Neuronal stem cell (in vitro differentiated cells): Measurements from ENCODE around the gene SORBS1.

Source experiments
- DNase-seq: peaks from one replicate; pipeline ENCODE4 v3.0.0-alpha.2; 2013; ENCODE audit warnings: low spot score
- H2AFZ ChIP-seq: one replicate; pipeline ENCODE4 v1.6.1; 2013; ENCODE audit warnings: mild to moderate bottlenecking, low read length, inconsistent platforms
- H2AK5ac ChIP-seq: 2 replicates; pipeline ENCODE4 v1.6.1; 2013; ENCODE audit warnings: low read depth, mild to moderate bottlenecking, inconsistent platforms, low read length, moderate library complexity, mixed read lengths
- H2BK120ac ChIP-seq: 2 replicates; pipeline ENCODE4 v1.6.1; 2013; ENCODE audit warnings: low read depth, mild to moderate bottlenecking, inconsistent platforms, low read length, moderate library complexity, mixed read lengths
- H2BK12ac ChIP-seq: one replicate; pipeline ENCODE4 v1.6.1; 2013; ENCODE audit warnings: low read length, inconsistent platforms
- H2BK15ac ChIP-seq: 2 replicates; pipeline ENCODE4 v1.6.1; 2013; ENCODE audit warnings: mild to moderate bottlenecking, low read length, inconsistent platforms, mixed read lengths
- H2BK5ac ChIP-seq: one replicate; pipeline ENCODE4 v1.6.1; 2013; ENCODE audit warnings: inconsistent platforms, mild to moderate bottlenecking, low read length, moderate library complexity
- H3K14ac ChIP-seq: one replicate; pipeline ENCODE4 v1.6.1; 2013; ENCODE audit warnings: low read length, inconsistent platforms
- H3K18ac ChIP-seq: 2 replicates; pipeline ENCODE4 v1.6.1; 2013; ENCODE audit warnings: low read length, inconsistent platforms
- H3K23ac ChIP-seq: 2 replicates; pipeline ENCODE4 v1.6.1; 2013; ENCODE audit warnings: low read depth, mild to moderate bottlenecking, mixed read lengths, low read length, inconsistent platforms; ENCODE audit not compliant: poor library complexity
- H3K27ac ChIP-seq: replicated peaks from 3 replicates; pipeline ENCODE4 v1.5.1; 2013; ENCODE audit warnings: low read length, inconsistent platforms
- H3K27me3 ChIP-seq, 3 experiments: 2 replicates each; pipeline ENCODE4 v1.6.1; 2013; ENCODE audit warnings: low read length in 3 of 3, mild to moderate bottlenecking in 2 of 3, inconsistent platforms in 1 of 3, low read depth in 1 of 3, mixed read lengths in 1 of 3, moderate library complexity in 1 of 3; ENCODE audit not compliant: control insufficient read depth in 3 of 3, insufficient read depth in 3 of 3
- H3K36me3 ChIP-seq, 2 donors: replicated peaks in 1 of 2; 2 replicates each; pipeline ENCODE4 v1.6.1; 2013; ENCODE audit warnings: low read length in 2 of 2; ENCODE audit not compliant: control insufficient read depth in 2 of 2, insufficient read depth in 2 of 2
- H3K4ac ChIP-seq: 2 replicates; pipeline ENCODE4 v1.6.1; 2013; ENCODE audit warnings: inconsistent platforms, mild to moderate bottlenecking, low read length, moderate library complexity
- H3K4me1 ChIP-seq, 2 donors: 1 replicate in 1 of 2; 2 replicates in 1 of 2; pipeline ENCODE4 v1.6.1; 2013; ENCODE audit warnings: low read length in 2 of 2, low read depth in 1 of 2; ENCODE audit not compliant: control insufficient read depth in 2 of 2, insufficient read depth in 1 of 2
- H3K4me2 ChIP-seq: one replicate; pipeline ENCODE4 v1.6.1; 2013; ENCODE audit warnings: mild to moderate bottlenecking, low read length, inconsistent platforms; ENCODE audit not compliant: insufficient read depth, poor library complexity, severe bottlenecking
- H3K4me3 ChIP-seq, 2 donors: 2 replicates each; pipeline ENCODE4 v1.5.1; 2013; ENCODE audit warnings: low read length in 2 of 2, mild to moderate bottlenecking in 2 of 2, inconsistent platforms in 1 of 2, moderate library complexity in 1 of 2
- H3K79me1 ChIP-seq: one replicate; pipeline ENCODE4 v1.6.1; 2013; ENCODE audit warnings: low read depth, mild to moderate bottlenecking, inconsistent platforms, low read length, moderate library complexity
- H3K9ac ChIP-seq: one replicate; pipeline ENCODE4 v1.6.1; 2013; ENCODE audit warnings: mild to moderate bottlenecking, low read depth, low read length, inconsistent platforms; ENCODE audit not compliant: poor library complexity
- H3K9me3 ChIP-seq, 2 donors: replicated peaks in 1 of 2; 2 replicates each; pipeline versions ENCODE3 to v1.6.1; 2013; ENCODE audit warnings: low read length in 2 of 2, mild to moderate bottlenecking in 2 of 2, inconsistent platforms in 1 of 2, low read depth in 1 of 2, mixed read lengths in 1 of 2, moderate library complexity in 1 of 2; ENCODE audit not compliant: control insufficient read depth in 2 of 2, insufficient read depth in 1 of 2
- H4K8ac ChIP-seq: one replicate; pipeline ENCODE4 v1.6.1; 2013; ENCODE audit warnings: low read depth, mild to moderate bottlenecking, inconsistent platforms, low read length, moderate library complexity
- H4K91ac ChIP-seq: one replicate; pipeline ENCODE4 v1.6.1; 2013; ENCODE audit warnings: low read length, low read depth, mild to moderate bottlenecking, inconsistent platforms; ENCODE audit not compliant: poor library complexity
- WGBS, 2 donors: extraction: QIAGEN DNeasy Blood & Tissue Kit; methylation state at CpG; one replicate each; pipeline ENCODE4 v1.1.7; 2013; ENCODE audit warnings: missing lambda C conversion rate in 2 of 2, mixed read lengths in 1 of 2; ENCODE audit not compliant: insufficient read length in 2 of 2, insufficient replicate concordance in 1 of 2; ENCODE audit errors: extremely low coverage in 2 of 2; 5-methylcytosine and 5-hydroxymethylcytosine counted together

Gene SORBS1

GRCh38 chr10:95476469-95477174, 84.5 kb downstream of the SORBS1 start:
- DNase-seq = no peak
- no peak overlapping the region for H3K27ac ChIP-seq

GRCh38 chr10:95475827-95476468, 85.2 kb downstream of the SORBS1 start:
- H3K27me3 ChIP-seq = no peaks in the 10 kb centered on the region
- H3K9me3 ChIP-seq = no peaks in the 10 kb centered on the region
- H3K4me2 ChIP-seq = no peak overlapping the region
- no peak overlapping the region for H2BK120ac ChIP-seq
- H3K79me1 ChIP-seq = no peaks in the 10 kb centered on the region
- no peak overlapping the region for H3K14ac ChIP-seq
- no peak overlapping the region for H2AK5ac ChIP-seq
- H4K91ac ChIP-seq = no peak overlapping the region
- no CpG with 5 or more reads among the region's 8 CpGs for WGBS, 2 donors
- H4K8ac ChIP-seq = no peak overlapping the region
- H3K4me1 ChIP-seq = peaks cover 11 to 29% of the 10 kb centered on the region in 2 donors
- H3K18ac ChIP-seq = no peak overlapping the region
- no peak overlapping the region for H3K9ac ChIP-seq
- H3K36me3 ChIP-seq = no peaks in the 10 kb centered on the region
- no peak overlapping the region for H2BK15ac ChIP-seq
- no peak overlapping the region for H2BK5ac ChIP-seq
- no peak overlapping the region for H2AFZ ChIP-seq
- H3K4me3 ChIP-seq = no peak overlapping the region
- H3K27ac ChIP-seq = no peak overlapping the region
- DNase-seq = no peak
- H3K4ac ChIP-seq = no peak overlapping the region
- no peak overlapping the region for H3K23ac ChIP-seq
- no peak overlapping the region for H2BK12ac ChIP-seq

More at GRCh38 chr10:95476469-95477174, 84.5 kb downstream of the SORBS1 start:
- H3K9ac ChIP-seq = no peak overlapping the region
- no peak overlapping the region for H2BK12ac ChIP-seq
- H3K27me3 ChIP-seq = no peaks in the 10 kb centered on the region
- H3K14ac ChIP-seq = no peak overlapping the region
- no peaks in the 10 kb centered on the region for H3K79me1 ChIP-seq
- H4K8ac ChIP-seq = no peak overlapping the region
- peaks cover 13 to 29% of the 10 kb centered on the region in 2 donors for H3K4me1 ChIP-seq
- H2AFZ ChIP-seq = peak overlapping the region; percentile 77
- no peak overlapping the region for H3K4ac ChIP-seq
- H3K4me3 ChIP-seq = no peak overlapping the region
- no peak overlapping the region for H2AK5ac ChIP-seq
- no peaks in the 10 kb centered on the region for H3K9me3 ChIP-seq
- H3K36me3 ChIP-seq = no peaks in the 10 kb centered on the region
- no peak overlapping the region for H3K4me2 ChIP-seq
- H4K91ac ChIP-seq = no peak overlapping the region
- H2BK5ac ChIP-seq = no peak overlapping the region
- H2BK15ac ChIP-seq = no peak overlapping the region
- H2BK120ac ChIP-seq = no peak overlapping the region
- WGBS, 2 donors = no CpG with 5 or more reads among the region's 5 CpGs
- peak overlapping the region; percentile 49 for H3K18ac ChIP-seq
- H3K23ac ChIP-seq = no peak overlapping the region

- Histone ChIP-seq H3K36me3 (no peaks in the 10 kb centered on the region), H2BK15ac (no peak overlapping the region), H4K8ac (no peak overlapping the region), H3K27me3 (no peaks in the 10 kb centered on the region), H3K4me2 (no peak overlapping the region), H2AK5ac (no peak overlapping the region), H4K91ac (no peak overlapping the region), H2BK120ac (no peak overlapping the region), H3K9me3 (no peaks in the 10 kb centered on the region), H3K18ac (no peak overlapping the region), H3K4ac (no peak overlapping the region), H3K23ac (no peak overlapping the region), H3K79me1 (no peaks in the 10 kb centered on the region), H3K4me1 (peaks cover 10 to 29% of the 10 kb centered on the region in 2 donors), H2AFZ (no peak overlapping the region), H3K4me3 (no peak overlapping the region), H3K14ac (no peak overlapping the region), H3K9ac (no peak overlapping the region), H2BK12ac (no peak overlapping the region), H3K27ac (no peak overlapping the region), H2BK5ac (no peak overlapping the region)
- no peak for DNase-seq
- no CpG with 5 or more reads among the region's 1 CpG for WGBS, 2 donors
These were observed 86.2 kb downstream of the SORBS1 start for GRCh38 chr10:95475003-95475383.

GRCh38 chr10:95474228-95475002, 86.8 kb downstream of the SORBS1 start:
- Histone ChIP-seq H3K4ac (no peak overlapping the region), H2AFZ (no peak overlapping the region), H3K27ac (no peak overlapping the region), H2BK5ac (no peak overlapping the region), H2AK5ac (no peak overlapping the region), H3K27me3 (no peaks in the 10 kb centered on the region), H3K18ac (no peak overlapping the region), H3K23ac (no peak overlapping the region), H3K9ac (no peak overlapping the region), H3K4me1 (peaks cover 10 to 27% of the 10 kb centered on the region in 2 donors), H4K91ac (no peak overlapping the region), H3K36me3 (no peaks in the 10 kb centered on the region), H3K14ac (no peak overlapping the region), H3K4me3 (no peak overlapping the region), H2BK15ac (no peak overlapping the region), H3K79me1 (no peaks in the 10 kb centered on the region), H3K9me3 (no peaks in the 10 kb centered on the region), H3K4me2 (no peak overlapping the region), H4K8ac (no peak overlapping the region), H2BK120ac (no peak overlapping the region), H2BK12ac (no peak overlapping the region)
- DNase-seq = no peak
- WGBS, 2 donors = no CpG with 5 or more reads among the region's 7 CpGs
